SW480 (cell line): ENCODE results near the gene COQ2.

Experiments used
- DNase-seq: peaks from one replicate; pipeline ENCODE4 v3.0.0-alpha.2; 2016; ENCODE audit warnings: low spot score

COQ2 gene

DNA sequence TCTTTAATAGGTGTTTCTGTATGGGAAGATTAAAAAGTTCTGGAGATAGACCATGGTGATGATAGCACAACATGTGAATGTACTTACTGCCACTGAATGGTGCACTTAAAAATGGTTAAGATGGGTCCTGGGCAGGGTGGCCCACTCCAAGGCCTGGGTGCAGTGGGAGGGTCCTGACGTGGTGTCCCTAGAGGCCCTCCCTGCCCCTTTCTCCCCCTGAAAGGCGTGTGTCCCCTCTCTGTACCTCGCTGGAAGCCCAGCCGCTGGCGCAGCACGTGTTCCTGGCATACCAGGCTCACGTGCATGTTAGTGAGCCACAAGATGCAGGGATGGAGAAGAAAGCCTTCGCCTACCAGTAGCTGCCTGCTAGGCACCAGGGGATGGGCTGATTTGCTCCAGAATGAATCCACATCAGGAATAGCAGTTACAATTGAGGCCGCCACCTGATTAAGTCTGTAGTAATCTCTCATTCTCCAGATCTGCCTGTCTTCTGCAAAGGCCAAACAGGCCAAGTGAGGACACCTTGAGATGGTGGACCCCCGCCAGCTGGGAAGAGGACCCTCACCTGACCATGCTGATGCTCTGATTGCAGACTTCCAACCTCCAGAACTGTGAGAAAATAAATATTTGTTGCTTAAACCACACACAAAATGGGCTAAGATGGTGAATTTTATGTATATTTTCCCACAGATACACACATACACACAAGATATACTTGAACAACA, 67.5 kb downstream of the COQ2 start:
- no peak for DNase-seq

DNA sequence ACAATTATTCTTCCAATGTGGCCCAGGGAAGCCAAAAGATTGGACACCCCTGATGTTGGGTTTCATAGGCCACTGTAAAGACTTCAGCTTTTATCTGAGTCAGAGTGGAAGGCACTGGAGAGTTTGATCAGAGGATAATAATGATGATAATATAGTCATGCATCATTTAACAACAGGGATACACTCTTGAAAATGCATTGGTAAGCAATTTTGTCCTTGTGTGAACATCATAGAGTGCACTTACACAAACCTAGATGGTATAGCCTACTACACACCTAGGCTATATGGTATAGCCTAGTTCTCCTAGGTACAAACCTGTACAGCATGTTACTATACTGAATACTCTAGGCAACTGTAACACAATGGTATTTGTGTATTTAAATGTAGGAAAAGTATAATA, 70.5 kb downstream of the COQ2 start:
- no peak for DNase-seq
